ENCODE measurements around the gene PTPRG.

PTPRG gene

GRCh38 chr3:62131620-62132019 is 570.2 kb downstream of the PTPRG start:
- Histone ChIP-seq H2AFZ (ENCODE audit: low read depth, low read length) (no peak overlapping the region), H3K27ac (ENCODE audit: low read length) (no peak overlapping the region), H3K4me3 (ENCODE audit: low read length) (no peak overlapping the region), H3K27me3 (ENCODE audit: low read depth, low read length) (no peaks in the 10 kb centered on the region), H3K4me1 (ENCODE audit: low read length) (no peaks in the 10 kb centered on the region), H3K79me2 (ENCODE audit: low read length) (no peaks in the 10 kb centered on the region), H3K9ac (ENCODE audit: low read length) (no peak overlapping the region), H3K36me3 (replicated peaks; ENCODE audit: low read depth, low read length) (no peaks in the 10 kb centered on the region), H4K20me1 (ENCODE audit: insufficient read depth, low read length) (no peaks in the 10 kb centered on the region), H3K9me3 (ENCODE audit: insufficient read depth, low read length) (no peaks in the 10 kb centered on the region), H3K4me2 (ENCODE audit: low read length) (no peak overlapping the region)
- TF ChIP-seq CTCF (IDR thresholded peaks at IDR 0.05; ENCODE audit: low read depth, low read length) (peak; percentile 82), EZH2phosphoT487 (IDR thresholded peaks at IDR 0.05; ENCODE audit: low read depth) (no peak)

GRCh38 chr3:62132027-62132602 is 570.7 kb downstream of the PTPRG start:
- Histone ChIP-seq H3K4me2 (ENCODE audit: low read length) (no peak overlapping the region), H3K9me3 (ENCODE audit: insufficient read depth, low read length) (no peaks in the 10 kb centered on the region), H3K79me2 (ENCODE audit: low read length) (no peaks in the 10 kb centered on the region), H4K20me1 (ENCODE audit: insufficient read depth, low read length) (no peaks in the 10 kb centered on the region), H3K27ac (ENCODE audit: low read length) (no peak overlapping the region), H2AFZ (ENCODE audit: low read depth, low read length) (no peak overlapping the region), H3K36me3 (replicated peaks; ENCODE audit: low read depth, low read length) (no peaks in the 10 kb centered on the region), H3K4me1 (ENCODE audit: low read length) (no peaks in the 10 kb centered on the region), H3K27me3 (ENCODE audit: low read depth, low read length) (no peaks in the 10 kb centered on the region), H3K4me3 (ENCODE audit: low read length) (no peak overlapping the region), H3K9ac (ENCODE audit: low read length) (no peak overlapping the region)
- no peak for TF ChIP-seq CTCF (IDR thresholded peaks at IDR 0.05; ENCODE audit: low read depth, low read length)
- no peak for TF ChIP-seq EZH2phosphoT487 (IDR thresholded peaks at IDR 0.05; ENCODE audit: low read depth)

GRCh38 chr3:62133015-62133414 is 571.6 kb downstream of the PTPRG start:
- Histone ChIP-seq H4K20me1 (ENCODE audit: insufficient read depth, low read length) (no peaks in the 10 kb centered on the region), H3K27me3 (ENCODE audit: low read depth, low read length) (no peaks in the 10 kb centered on the region), H2AFZ (ENCODE audit: low read depth, low read length) (no peak overlapping the region), H3K4me3 (ENCODE audit: low read length) (no peak overlapping the region), H3K9ac (ENCODE audit: low read length) (no peak overlapping the region), H3K36me3 (replicated peaks; ENCODE audit: low read depth, low read length) (no peaks in the 10 kb centered on the region), H3K27ac (ENCODE audit: low read length) (no peak overlapping the region), H3K4me1 (ENCODE audit: low read length) (no peaks in the 10 kb centered on the region), H3K9me3 (ENCODE audit: insufficient read depth, low read length) (no peaks in the 10 kb centered on the region), H3K4me2 (ENCODE audit: low read length) (no peak overlapping the region), H3K79me2 (ENCODE audit: low read length) (no peaks in the 10 kb centered on the region)
- no peak for TF ChIP-seq EZH2phosphoT487 (IDR thresholded peaks at IDR 0.05; ENCODE audit: low read depth)
- no peak for TF ChIP-seq CTCF (IDR thresholded peaks at IDR 0.05; ENCODE audit: low read depth, low read length)

- Histone ChIP-seq H3K4me3 (ENCODE audit: low read length) (no peak overlapping the region), H3K4me1 (ENCODE audit: low read length) (no peaks in the 10 kb centered on the region), H3K79me2 (ENCODE audit: low read length) (no peaks in the 10 kb centered on the region), H4K20me1 (ENCODE audit: insufficient read depth, low read length) (no peaks in the 10 kb centered on the region), H3K27ac (ENCODE audit: low read length) (no peak overlapping the region), H3K27me3 (ENCODE audit: low read depth, low read length) (no peaks in the 10 kb centered on the region), H3K9me3 (ENCODE audit: insufficient read depth, low read length) (no peaks in the 10 kb centered on the region), H3K9ac (ENCODE audit: low read length) (no peak overlapping the region), H3K36me3 (replicated peaks; ENCODE audit: low read depth, low read length) (no peaks in the 10 kb centered on the region), H3K4me2 (ENCODE audit: low read length) (no peak overlapping the region), H2AFZ (ENCODE audit: low read depth, low read length) (no peak overlapping the region)
- no peak for TF ChIP-seq CTCF (IDR thresholded peaks at IDR 0.05; ENCODE audit: low read depth, low read length)
- TF ChIP-seq EZH2phosphoT487 (IDR thresholded peaks at IDR 0.05; ENCODE audit: low read depth), result no peak
Measured at GRCh38 chr3:62134061-62134496, 572.7 kb downstream of the PTPRG start.

Measured in OCI-LY3 (cell line).